NCI-H1105 treated with DMSO at 0.1 percent for 48 hours (cell line): Measurements from ENCODE around the gene BRPF3.

Experiments
- DNase-seq: peaks from one replicate; lab custom pipeline; 2025; lab: John Stamatoyannopoulos, UW

The BRPF3 gene

DNA sequence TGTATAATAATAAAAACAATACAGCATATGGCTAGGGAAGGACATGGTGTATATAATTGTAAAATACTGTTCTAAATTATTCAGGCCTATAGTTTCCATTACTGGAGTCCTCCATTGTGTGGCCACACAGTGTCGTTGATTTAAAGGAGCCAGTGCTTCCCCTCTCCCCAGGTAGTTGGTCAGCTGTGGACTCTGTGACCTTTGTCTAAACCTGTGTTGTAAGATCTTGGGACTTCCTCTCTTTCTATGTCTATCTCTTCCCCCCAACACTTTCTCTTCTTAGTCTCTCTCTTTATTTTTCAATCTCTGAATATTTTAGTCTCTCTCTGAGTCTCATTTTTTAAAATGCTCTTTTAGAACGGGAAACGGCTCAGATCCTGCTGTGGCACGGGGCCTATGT, 35.6 kb downstream of the BRPF3 start:
- no peak for DNase-seq

DNA sequence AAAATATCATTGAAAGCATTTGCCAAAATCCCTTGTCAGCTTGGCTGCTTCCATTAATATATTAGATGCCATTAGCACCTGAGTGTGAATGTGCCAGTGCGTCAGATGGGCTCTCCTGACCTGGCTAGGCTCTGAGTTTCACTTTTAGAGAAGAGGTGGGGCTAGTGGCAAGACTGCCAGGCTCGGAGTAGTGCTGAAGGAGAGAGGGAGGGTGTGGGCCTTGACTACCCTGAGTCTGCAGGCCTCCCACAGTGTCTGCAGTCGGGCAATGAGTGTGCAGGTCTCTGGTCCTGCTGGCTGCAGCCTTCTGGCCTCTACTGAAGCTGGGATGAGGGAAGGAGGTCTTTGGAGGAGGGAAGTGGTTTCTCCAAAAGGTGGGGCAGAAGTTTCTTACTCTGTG, 38.8 kb downstream of the BRPF3 start:
- no peak for DNase-seq

DNA sequence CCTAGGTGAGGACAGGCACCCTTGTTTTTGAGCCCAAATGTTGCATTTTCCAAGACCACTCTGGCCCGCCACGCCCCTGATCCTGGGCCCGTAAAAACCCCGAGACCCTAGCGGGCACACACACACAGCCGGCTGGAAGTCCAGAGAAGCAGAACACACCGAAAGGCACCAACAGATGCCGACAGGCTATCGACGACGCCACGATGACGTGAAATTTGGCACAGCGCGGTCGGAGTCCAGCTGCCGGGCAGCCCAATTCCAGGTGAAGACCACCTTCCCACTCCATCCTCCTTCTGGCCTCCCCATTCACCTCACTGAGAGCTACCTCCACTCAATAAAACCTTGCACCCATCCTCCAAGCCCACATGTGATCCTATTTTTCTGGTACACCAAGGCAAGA, 39.3 kb downstream of the BRPF3 start:
- DNase-seq, result no peak

DNA sequence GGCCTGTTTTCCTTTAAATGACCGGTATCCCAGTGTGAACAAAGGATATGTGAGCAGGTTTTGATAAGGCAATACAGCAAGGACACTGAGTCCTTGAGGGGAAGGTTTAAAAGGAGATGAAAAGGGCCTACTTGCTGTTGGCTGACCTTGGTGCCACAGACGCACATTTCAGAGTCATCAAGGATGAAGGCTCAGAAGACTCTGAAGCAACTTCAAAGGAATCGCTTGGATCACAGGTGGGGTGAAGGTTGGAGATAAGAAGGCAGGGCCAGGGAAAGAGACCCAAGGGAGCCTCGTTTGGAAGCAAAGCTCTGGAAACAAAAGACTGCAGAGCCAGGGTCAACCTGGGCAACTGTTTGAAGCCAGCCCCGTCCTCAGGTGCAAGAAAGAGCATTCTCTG, 43.2 kb downstream of the BRPF3 start:
- DNase-seq, result no peak

DNA sequence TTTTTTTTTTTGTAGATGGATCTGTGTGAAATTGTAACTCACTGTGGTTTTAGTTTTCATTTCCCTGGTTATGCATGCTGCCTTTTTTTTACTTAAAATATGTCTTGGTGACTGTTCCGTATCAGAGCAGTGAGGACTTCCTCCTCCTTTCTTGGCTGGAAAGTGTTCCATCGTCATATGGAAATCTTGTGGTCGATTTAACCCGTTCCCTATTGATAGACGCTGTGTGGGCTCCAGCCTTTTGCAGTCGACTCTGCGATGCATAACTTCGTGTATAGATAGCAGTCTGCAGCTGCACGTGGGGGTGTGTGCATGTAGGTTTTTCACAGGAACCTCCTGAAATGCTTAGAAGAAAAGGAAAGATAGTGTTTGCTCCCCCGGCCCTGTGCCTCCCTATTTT, 45.2 kb downstream of the BRPF3 start:
- DNase-seq, result no peak

DNA sequence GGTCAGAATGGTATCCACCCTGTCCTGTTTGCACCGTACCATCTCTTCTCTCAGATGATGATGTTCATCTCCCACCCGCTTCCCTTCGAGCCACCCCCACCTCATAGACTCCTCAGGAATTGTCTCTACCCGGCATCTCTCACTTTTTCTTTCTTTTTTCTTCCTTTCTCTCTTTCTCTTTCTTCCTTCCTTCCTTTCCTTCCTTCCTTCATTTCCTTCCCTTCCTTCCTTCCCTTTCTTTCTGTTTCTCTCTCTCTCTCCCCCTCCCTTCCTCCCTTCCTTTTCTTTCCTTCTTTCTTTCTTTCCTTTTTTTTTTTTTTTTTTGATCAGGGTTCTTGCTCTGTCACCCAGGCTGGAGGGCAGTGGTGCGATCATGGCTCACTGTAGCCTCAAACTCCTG, 45.6 kb downstream of the BRPF3 start:
- DNase-seq, result no peak

DNA sequence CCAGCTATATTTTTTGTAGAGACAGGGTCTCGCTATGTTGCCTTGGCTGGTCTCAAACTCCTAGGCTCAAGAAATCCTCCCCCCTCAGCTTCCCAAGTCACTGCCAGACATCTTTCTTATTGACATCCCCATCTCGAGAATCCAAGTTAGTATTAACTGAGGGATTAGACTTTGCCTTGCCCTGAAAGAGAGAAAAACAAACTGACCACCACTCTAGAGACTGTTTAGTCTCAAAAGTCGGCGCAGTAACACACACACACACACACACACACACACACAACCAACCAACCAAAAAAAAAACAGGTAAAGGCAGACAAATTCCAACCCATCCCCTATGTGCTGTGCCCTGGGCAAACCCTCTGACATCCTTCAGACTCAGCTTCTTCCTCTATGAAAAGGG, 46.1 kb downstream of the BRPF3 start:
- no peak for DNase-seq

DNA sequence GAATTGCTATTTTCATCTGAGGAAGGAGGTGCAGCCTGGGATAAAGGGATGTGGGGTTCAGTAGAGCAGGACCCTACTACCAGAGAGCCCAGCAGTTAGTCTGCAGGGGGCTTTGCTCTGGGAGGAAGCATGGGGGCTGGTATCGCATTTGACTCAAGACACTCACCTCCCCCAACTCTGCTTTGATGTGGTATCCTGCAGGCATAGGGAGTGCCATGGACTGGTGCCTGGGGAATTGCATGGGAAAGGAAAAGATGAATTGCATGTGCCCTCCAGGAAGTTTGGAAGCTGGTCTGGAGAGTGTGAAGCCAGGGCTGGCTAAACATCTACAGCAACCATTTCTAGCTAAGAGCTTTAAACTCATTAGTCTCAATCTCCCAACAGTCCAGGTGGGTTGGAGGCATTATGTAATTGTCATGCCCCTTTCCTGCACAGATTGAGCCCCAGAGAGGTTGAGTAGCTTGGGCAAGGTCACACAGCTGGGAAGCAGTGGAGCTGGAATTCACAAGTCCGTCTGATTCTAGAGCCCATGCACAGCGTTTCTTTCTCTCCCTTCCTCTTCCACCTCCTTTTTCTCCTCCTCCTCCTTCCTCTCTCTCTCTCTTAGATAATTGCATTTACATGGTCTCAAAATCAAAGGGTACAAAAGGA, 47.1 kb downstream of the BRPF3 start:
- DNase-seq, result no peak

DNA sequence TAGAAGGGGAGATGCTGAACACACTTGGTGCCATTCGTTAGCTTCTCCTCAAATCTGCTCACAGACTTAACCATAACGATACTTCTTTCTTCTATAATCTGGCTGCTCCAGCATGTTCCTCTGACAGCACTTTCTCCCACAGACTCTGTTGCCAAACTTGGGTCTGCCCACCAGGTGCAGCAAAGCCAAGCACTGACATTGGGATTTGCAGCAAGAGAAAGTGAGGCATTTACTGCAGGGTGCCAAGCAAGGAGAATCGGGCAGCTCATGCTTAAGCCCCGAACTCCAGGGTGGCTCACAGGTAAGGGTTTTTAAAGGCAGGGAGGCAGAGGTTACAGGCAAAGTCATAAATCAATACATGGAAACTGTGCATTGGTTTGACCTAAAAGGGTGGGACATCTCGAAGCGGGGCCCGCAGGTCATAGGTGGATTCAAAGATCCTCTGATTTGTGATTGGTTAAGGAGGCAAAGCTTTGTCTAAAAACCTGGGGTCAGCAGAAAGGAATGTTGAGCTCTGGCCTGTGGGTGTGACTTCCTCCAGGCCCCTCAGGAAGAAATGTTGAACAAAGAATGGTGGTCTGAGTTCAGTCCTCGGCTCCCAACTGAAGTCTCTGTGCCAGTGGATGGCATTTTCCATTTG, 48.2 kb downstream of the BRPF3 start:
- DNase-seq, result no peak

DNA sequence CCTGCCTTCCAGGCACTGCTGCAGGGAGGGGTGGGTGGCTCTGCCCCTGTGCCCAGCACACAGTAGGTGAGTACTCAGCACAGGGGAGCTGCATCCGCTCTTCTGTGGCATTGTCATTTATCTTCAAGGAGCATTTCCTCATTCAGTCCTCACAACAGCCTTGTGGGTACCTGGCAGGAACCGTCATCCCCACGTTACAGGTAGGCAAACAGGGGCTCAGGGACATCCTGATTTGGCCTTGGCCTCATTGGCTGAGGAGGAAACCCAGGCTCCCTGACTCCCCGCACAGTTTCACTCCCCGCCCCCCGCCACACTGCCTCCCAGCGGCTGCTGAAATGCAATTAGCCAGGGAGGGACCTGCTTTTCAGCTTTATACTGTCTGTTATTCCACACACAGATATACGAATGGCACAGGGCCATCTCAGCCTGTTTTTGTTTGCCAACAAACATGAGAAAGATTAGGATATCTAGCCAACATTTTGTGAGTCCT, 49.1 kb downstream of the BRPF3 start:
- DNase-seq, result no peak

DNA sequence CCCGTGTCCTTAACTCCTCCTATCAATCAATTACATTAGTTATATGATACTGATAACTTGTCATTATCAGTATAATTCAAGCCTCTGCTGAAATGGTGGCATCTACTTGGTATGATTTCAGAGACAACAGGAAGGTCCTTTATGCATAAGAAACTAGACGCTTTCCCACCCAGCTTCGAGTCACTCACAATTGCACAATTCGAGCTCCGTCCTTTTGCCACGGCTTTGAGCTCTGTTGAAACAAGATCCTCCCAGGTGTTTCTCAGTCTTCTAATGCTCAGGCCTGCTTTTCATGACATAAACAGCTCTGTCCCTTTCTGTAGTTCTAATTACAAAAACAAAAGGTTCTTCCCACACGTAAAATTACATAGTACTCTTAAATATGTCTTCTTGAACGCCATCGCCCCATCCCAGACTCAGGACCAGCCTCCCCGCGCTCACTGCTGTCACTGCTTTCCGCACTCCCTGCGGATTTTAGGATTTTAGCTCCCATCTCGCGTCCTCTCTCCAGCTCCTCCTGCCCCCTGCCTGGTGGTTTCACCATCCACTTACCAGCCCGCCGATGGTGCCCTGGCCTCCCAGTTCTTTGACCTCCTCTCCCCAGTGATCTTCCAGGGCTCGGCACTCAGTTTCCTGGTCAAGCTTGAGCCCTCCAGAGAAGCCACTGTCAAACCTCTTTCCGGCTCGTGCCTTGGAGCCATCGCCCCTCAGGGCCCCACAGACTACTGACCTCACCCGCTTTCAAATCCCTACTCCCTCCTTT, 50.1 kb downstream of the BRPF3 start:
- no peak for DNase-seq

DNA sequence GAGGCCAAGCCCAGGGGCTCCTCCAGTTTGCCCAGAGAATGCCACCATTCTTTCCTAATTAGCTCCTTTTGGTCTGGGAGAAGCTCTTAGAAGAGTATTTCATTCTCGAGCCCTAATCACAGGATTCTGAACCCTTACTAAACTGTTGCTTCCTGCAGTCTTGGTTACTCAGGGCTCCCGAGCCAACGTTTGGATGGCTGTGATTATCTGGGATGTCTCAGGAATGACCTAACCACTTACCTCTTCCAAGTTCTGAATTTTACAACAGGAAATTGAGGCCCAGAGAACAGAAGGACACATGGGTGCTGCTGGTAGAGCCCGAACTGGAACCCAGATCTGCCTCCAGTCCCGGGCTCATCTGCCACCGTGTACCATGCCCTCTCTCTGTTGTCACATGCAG, 51.1 kb downstream of the BRPF3 start:
- DNase-seq, result no peak

DNA sequence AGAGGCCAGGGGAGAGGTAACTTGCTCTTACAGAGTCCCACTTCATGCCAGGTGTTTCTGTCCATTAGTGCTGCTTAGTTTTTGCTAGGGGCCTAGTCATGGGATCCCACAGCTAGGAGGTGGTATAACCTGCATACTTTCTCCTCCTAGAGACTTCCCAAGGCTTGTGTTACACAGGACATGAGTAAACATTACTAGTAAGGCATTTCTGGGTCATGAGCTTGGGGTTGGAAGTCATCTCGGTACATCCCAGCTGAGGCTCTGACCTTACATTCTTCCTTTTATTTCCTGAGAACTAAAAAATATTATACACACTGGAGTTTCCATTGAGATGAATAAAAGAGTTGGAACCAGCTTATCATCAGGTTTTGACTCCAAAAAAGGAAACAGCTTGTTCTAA, 52.4 kb downstream of the BRPF3 start:
- no peak for DNase-seq

DNA sequence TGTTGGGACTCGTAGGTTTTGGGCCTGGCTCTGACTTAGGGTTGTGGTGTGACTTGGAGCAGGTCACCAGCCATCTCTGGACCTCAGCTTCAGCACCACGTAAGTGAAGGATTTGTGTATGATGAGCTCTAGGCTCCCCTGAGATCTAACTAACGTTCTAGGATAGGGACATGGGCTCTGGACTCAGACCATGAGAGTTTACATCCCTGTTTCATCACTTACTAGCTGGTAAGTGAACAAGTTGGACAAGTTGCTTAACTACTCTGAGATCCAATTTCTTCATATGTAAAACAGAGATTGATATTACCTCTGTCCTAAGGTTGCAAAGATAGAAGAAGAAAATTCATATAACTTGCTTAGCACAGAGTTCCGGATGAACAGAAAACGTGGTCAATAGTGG, 53.0 kb downstream of the BRPF3 start:
- DNase-seq, result no peak

DNA sequence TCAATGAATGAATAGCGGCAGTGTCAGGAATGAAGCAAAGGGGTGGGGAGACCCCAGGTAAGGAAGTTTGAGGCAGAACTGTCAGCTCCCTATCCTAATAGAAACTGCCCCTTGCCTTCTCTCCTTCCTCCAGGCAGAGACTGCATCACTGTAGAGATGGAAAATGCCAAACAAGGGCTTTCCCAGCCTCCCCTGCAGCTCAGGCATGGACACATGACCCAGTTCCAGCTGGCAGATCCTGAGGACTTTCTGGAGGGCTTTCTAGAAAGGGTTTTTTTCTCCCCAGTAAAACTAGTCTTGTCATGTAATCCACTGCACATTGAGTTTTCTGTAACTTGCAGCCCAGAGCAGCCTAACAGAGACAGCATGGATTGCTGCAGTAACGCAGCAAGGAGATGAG, 55.5 kb downstream of the BRPF3 start:
- DNase-seq, result no peak

DNA sequence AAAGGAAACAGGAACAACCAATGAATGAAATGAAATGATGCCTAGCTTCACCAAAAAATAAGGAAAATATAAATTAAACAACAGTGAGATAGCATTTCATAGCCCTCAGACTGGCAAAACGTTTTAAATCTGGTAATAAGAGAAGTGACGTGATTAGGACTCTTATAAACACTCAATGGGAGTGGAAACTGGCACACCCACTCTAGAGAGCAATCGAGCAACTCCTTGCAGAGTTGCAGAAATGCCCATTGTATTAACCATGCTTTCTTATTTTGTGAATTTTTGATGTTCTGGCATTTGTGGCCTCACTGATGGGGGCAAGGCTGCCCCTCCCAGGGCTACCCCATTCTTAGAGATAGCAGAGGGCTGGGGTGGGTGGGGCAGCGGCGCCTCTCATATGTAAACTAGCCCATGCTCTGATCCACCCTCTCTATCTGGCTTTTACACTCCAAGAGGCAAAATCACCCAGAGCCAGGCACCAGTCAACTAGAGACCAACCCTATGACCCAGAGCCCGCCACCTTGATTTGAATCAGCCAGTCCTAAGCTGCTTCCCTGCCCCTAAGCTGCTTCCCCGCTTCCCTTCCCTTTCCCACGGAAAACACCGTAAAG, 67.0 kb downstream of the BRPF3 start:
- no peak for DNase-seq

DNA sequence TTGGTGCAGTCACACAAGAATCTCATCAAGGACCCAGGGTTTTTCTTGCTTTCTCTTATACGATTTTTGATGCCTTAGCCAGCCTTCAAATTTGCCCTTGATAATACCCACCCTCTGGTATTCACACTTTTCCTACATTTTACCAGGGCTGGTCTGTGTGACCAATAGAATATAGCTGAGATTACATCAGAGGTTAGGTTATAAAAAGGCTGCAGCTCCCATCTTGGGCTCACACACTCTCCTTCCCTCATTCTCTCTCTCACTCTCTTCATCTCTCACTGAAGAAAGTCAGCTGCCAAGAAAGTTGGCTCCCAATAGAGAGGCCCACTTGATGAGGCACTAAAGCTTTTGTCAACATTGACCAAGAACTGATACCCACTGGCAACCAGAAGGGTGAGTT, 69.2 kb downstream of the BRPF3 start:
- DNase-seq, result no peak

DNA sequence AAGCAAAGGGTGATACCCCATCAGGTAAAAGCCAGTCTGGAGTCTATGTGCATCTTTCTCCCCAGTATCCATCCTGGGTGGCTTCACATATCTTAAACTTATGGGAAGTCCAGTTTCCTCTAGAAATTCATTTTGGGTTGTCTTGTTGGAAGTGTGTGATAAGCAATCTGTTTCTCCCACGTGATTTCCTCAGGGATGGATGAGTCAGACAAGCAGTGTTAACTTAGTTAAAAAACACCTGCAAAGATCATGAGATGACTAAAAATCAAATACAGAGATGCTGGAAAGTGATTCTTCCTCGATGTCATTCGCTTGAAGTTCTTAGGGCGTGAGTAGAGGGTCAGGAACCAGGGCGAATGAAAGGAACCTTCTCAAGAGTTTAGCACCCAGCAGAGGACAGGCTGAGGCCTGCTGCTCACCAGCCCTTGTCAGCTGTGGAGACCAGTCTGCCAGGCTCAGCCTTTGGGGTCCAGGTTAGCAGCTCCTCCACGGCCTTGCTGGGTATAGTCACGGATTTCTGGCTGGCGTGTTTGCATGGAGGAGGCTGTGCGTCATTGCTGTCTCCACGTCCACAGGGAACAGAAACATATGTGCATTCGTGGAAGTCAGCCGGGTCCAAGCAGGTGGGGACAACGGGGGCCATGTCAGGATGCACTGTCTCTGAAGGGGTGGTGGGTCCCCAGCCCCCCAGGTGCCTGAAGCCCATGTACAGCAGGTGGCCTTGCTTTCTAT, 70.5 kb downstream of the BRPF3 start:
- DNase-seq, result no peak

DNA sequence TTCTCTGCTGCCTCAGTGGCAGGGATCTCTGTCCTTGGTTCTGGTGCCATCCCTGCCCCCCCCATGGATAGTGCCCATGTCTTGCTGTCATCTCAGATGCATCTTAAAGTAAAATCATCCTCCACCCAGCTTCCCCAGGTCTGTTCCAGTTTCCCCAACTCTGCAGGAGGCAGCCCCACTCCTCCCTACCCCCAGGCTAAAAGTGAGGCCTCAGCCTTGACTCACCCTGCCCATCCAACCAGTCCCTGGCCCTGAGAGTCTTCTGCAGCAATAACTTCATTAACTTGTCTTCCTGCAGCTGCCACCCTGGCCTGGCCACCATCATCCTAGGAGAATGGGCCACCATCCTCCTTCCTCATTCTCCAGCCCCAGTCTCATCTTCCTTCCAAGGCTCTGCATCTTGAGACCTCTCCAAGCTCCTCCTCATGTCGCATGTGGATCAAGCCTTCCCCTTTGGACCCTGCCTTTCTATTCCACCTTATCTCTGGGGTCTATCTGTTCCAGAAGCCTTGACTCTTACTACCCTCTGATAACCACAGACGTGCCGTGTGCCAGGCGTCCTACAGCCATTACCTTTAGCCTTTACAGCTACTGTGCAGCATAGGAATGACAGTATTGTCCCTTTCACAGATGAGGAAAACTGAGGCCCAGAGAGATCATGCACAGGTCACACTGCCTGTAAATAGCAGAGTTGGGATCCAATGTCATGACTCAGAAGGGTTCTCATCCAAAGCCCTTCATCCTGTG, 71.4 kb downstream of the BRPF3 start:
- DNase-seq, result no peak

DNA sequence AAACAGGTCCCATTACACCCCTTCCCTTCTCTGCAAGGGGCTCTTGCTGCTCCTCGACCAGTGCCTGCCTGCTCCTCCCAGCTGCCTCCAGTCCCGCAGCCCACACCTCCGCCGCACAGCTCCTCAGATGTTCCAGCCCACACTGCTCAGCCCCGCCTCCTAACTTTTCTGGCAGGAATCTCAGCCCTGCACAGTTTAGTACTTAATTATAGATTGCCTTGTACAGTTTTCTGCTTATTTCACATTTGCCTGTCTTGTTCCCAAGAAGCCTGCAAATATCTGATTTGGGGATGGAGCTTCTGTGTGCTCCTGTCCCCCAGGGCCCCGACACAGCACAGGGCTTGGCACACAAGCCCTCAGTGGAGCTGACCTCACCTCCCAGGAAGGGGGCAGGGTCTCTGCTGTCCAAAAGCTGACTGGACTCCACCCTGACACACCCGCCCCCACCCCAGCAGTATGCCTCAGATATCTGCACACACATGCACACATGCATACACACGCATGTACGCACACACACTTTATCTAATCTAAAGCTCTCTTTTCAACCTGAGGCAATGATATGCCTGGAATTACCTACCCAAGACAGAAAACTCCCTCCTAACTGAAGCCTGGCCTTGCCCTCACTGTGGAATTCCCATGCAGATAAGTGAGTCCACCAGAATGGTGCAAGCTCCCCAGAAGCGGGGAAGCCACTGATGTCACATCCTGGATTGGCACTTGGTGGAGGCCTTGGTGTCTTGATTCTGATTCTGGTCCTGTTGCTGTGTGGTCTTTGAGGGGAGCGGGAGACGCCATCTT, 72.1 kb downstream of the BRPF3 start:
- DNase-seq, result no peak
